GM12878 (cell line): Measurements from ENCODE around the gene PLEKHG2. TPM values are rescaled to one million over a fixed set of nuclear protein-coding genes. Genes with fewer than 3 reads are reported as not detected.

ENCODE experiments used
- ATAC-seq: fragments of 200-7000 bp; cut with Tn5 transposase; 3 replicates; pipeline ENCODE4 v1.9.1; 2020; ENCODE audit warnings: mild to moderate bottlenecking, moderate library complexity
- BruUV-seq: library from RNA; stranded (reverse); fragments of 400-500 nt; replicated peaks from 2 replicates; lab custom pipeline; 2021; lab: Mats Ljungman, UMichigan
- CTCF ChIA-PET: fragments of 300-600 bp; sonication (Branson Sonifier 250); formaldehyde crosslinking; extraction: SDS; loops from one replicate; lab custom pipeline; 2021; ENCODE audit warnings: inconsistent platforms; lab: Yijun Ruan, JAX
- POLR2A ChIA-PET: fragments of 350-600 bp; formaldehyde crosslinking; extraction: SDS; loops from one replicate; lab custom pipeline; 2021; ENCODE audit warnings: inconsistent platforms; lab: Charles Lee
- RAD21 ChIA-PET: fragments of 300-600 bp; sonication (Branson Sonifier 250); formaldehyde crosslinking; loops from one replicate; lab custom pipeline; 2023; ENCODE audit warnings: antibody characterized with exemption; ENCODE audit not compliant: unreplicated experiment; lab: Charles Lee
- SMC1A ChIA-PET: fragments of 300-600 bp; sonication (Branson Sonifier 250); formaldehyde crosslinking; loops from one replicate; lab custom pipeline; 2023; ENCODE audit not compliant: unreplicated experiment, uncharacterized antibody; lab: Charles Lee
- DNase-seq: peaks from one replicate; pipeline ENCODE4 v3.0.0-alpha.2; 2011; ENCODE audit warnings: low read depth, low spot score
- FAIRE-seq: peaks from 3 replicates; lab custom pipeline; 2011; peaks lifted over from hg19 to GRCh38; lab: Jason Lieb, UNC
- H2AFZ ChIP-seq: 2 replicates; pipeline ENCODE4 v1.6.0; 2011; ENCODE audit warnings: low read depth, low read length, control low read depth; ENCODE audit not compliant: control insufficient read depth
- H3K27ac ChIP-seq: 2 replicates; pipeline ENCODE4 v1.5.1; 2011; ENCODE audit warnings: control low read depth; ENCODE audit not compliant: control insufficient read depth, insufficient read depth
- H3K27me3 ChIP-seq, 2 experiments: replicated peaks in 1 of 2; 2 replicates each; pipeline versions ENCODE4 v1.6.0 to v1.6.1; 2011; ENCODE audit warnings: low read length in 1 of 2; ENCODE audit not compliant: control insufficient read depth in 2 of 2, insufficient read depth in 2 of 2
- H3K36me3 ChIP-seq, 2 experiments: 2 replicates each; pipeline ENCODE4 v1.5.1; 2011; ENCODE audit warnings: low read length in 1 of 2; ENCODE audit not compliant: control insufficient read depth in 2 of 2, insufficient read depth in 2 of 2
- H3K4me1 ChIP-seq: 2 replicates; pipeline ENCODE4 v1.6.1; 2011; ENCODE audit warnings: mild to moderate bottlenecking, low read length, moderate library complexity, mixed read lengths; ENCODE audit not compliant: control insufficient read depth, insufficient read depth
- H3K4me2 ChIP-seq: 2 replicates; pipeline ENCODE4 v1.6.0; 2011; ENCODE audit warnings: control low read depth; ENCODE audit not compliant: control insufficient read depth, insufficient read depth
- H3K4me3 ChIP-seq: fragments of 200-600 bp; sonication (generic); 2 replicates; pipeline ENCODE4 v1.5.1; 2016
- H3K79me2 ChIP-seq: 2 replicates; pipeline ENCODE4 v1.6.0; 2011; ENCODE audit warnings: low read length; ENCODE audit not compliant: control insufficient read depth, insufficient read depth
- H3K9ac ChIP-seq: 2 replicates; pipeline ENCODE4 v1.8.0; 2011; ENCODE audit warnings: low read length, control low read depth, mixed read lengths; ENCODE audit not compliant: control insufficient read depth, insufficient read depth
- H3K9me3 ChIP-seq: replicated peaks from 3 replicates; pipeline ENCODE4 v1.5.1; 2011; ENCODE audit warnings: mild to moderate bottlenecking, low read length; ENCODE audit not compliant: control insufficient read depth, insufficient read depth
- H4K20me1 ChIP-seq: 2 replicates; pipeline ENCODE4 v1.6.0; 2011; ENCODE audit not compliant: control insufficient read depth, insufficient read depth
- ASH2L ChIP-seq: fragments of 300-600, 200-600 bp; sonication (generic); IDR thresholded peaks from 2 replicates; pipeline ENCODE4 v1.6.1; 2017; ENCODE audit warnings: low read depth, mild to moderate bottlenecking, borderline replicate concordance
- ATF3 ChIP-seq: IDR thresholded peaks from 2 replicates; pipeline ENCODE4 v1.6.1; 2011; ENCODE audit warnings: low read depth, mild to moderate bottlenecking, low read length, moderate library complexity, borderline replicate concordance; ENCODE audit errors: extremely low read depth
- BCLAF1 ChIP-seq: fragments of 450-650 bp; IDR thresholded peaks from 2 replicates; pipeline ENCODE4 v1.6.1; 2017; ENCODE audit warnings: antibody characterized with exemption, mild to moderate bottlenecking, moderate library complexity
- ETV6 ChIP-seq, 2 experiments: fragments of 450-650 bp in 1 of 2; IDR thresholded peaks in 1 of 2; conservative IDR thresholded peaks in 1 of 2; 2 replicates each; pipeline ENCODE4 v1.6.1; 2014; ENCODE audit warnings: antibody characterized with exemption in 1 of 2, borderline replicate concordance in 1 of 2, low read depth in 1 of 2, mild to moderate bottlenecking in 1 of 2, moderate library complexity in 1 of 2
- HCFC1 ChIP-seq: fragments of 150-350 bp; IDR thresholded peaks from 2 replicates; pipeline ENCODE4 v1.6.1; 2014; ENCODE audit warnings: low read length
- KDM1A ChIP-seq: fragments of 200-600 bp; sonication (generic); IDR thresholded peaks from 2 replicates; pipeline ENCODE4 v1.6.1; 2016; ENCODE audit warnings: borderline replicate concordance
- LARP7 ChIP-seq: fragments of 450-650 bp; IDR thresholded peaks from 2 replicates; pipeline ENCODE4 v1.6.1; 2017; ENCODE audit warnings: mild to moderate bottlenecking
- MXI1 ChIP-seq: fragments of 150-350 bp; IDR thresholded peaks from 2 replicates; pipeline ENCODE4 v1.6.1; 2011; ENCODE audit warnings: low read depth, mild to moderate bottlenecking, inconsistent platforms, low read length, improper control_type of control experiment
- REST ChIP-seq: IDR thresholded peaks from 2 replicates; pipeline ENCODE4 v1.6.1; 2012; ENCODE audit warnings: mild to moderate bottlenecking, low read depth, low read length
- ZBED1 ChIP-seq: IDR thresholded peaks from 2 replicates; pipeline ENCODE4 v1.6.1; 2016; ENCODE audit warnings: borderline replicate concordance
- ZBTB4 ChIP-seq: fragments of 450-650 bp; formaldehyde crosslinking; IDR thresholded peaks from 2 replicates; pipeline ENCODE4 v1.4.0; 2022; ENCODE audit warnings: mild to moderate bottlenecking, moderate library complexity
- ZNF24 ChIP-seq: fragments of 450-650 bp; IDR thresholded peaks from 2 replicates; pipeline ENCODE4 v1.6.1; 2017; ENCODE audit warnings: antibody characterized with exemption, mild to moderate bottlenecking
- WGBS: methylation state at CpG from one replicate; pipeline ENCODE4 v1.1.6; 2016; ENCODE audit warnings: low lambda C conversion rate; ENCODE audit not compliant: insufficient replicate concordance, insufficient coverage; ENCODE audit errors: missing lambda C conversion rate; 5-methylcytosine and 5-hydroxymethylcytosine counted together
- in situ Hi-C: fragments of 300-500 bp; cut with MboI; formaldehyde crosslinking; loops from 9 replicates; pipeline ENCODE4 v1.14.3; 2018; ENCODE audit warnings: mixed read lengths
- intact Hi-C: fragments of 100-400 bp; cut with micrococcal nuclease; formaldehyde crosslinking; loops from one replicate; pipeline ENCODE4 v1.14.2; 2022; ENCODE audit not compliant: unreplicated experiment
- polyA plus RNA-seq, 11 experiments: library from polyadenylated mRNA; depleted of rRNA in 4 of 11; unstranded in 6 of 11; stranded (reverse) in 5 of 11; fragments of >200 nt; fragmentation: Nextera tagmentation in 4 of 11; fragmentation: Illumina TruSeq in 1 of 11; extraction: Ambion mirVana in 4 of 11; extraction: Trizol in 1 of 11; gene quantifications; 1 replicate in 1 of 11; 2 replicates in 10 of 11; pipeline versions ENCODE4 v1.2.1 to v1.2.3, GENCODE V29; 2011 to 2016; ENCODE audit warnings: inconsistent platforms in 2 of 11, missing spikeins in 2 of 11, low read depth in 1 of 11
- total RNA-seq, 4 experiments: library from RNA; depleted of rRNA in 3 of 4; stranded (reverse); fragments of >200 nt in 3 of 4; fragmentation: Illumina TruSeq in 1 of 4; extraction: Trizol in 1 of 4; gene quantifications; 2 replicates each; pipeline versions ENCODE4 v1.2.1 to v1.2.3, GENCODE V29; 2013 to 2021

Gene PLEKHG2
- total and polyA plus RNA-seq, 10 of the 15 experiments (the other 5 are each of a cell fraction or from before 2014, with no cell fraction given): 3.0 to 62.5 (median 17.2) TPM

GRCh38 chr19:39379865-39380396 lies 32.5 kb upstream of the PLEKHG2 start:
- ChIA-PET POLR2A (interaction anchor here (0.6 kb wide), 1 partner anchor 601 kb away, joined by 4 read pairs; no protein-coding TSS in a partner anchor), SMC1A (no interaction called here), CTCF (no interaction called here), RAD21 (no interaction called here)
- Histone ChIP-seq H3K4me3 (no peak overlapping the region), H3K79me2 (no peaks in the 10 kb centered on the region), H3K9ac (no peak overlapping the region), H3K27ac (no peak overlapping the region), H3K4me1 (no peaks in the 10 kb centered on the region), H3K36me3 (peaks cover 12 to 23% of the 10 kb centered on the region in 2 experiments; a peak in 3 of 4 replicates), H3K9me3 (no peaks in the 10 kb centered on the region), H3K27me3 (no peaks in the 10 kb centered on the region), H3K4me2 (no peak overlapping the region), H2AFZ (no peak overlapping the region), H4K20me1 (no peaks in the 10 kb centered on the region)
- FAIRE-seq (no peak), DNase-seq (no peak), ATAC-seq (no peak)
- whole genome bisulfite sequencing: 87% methylated on average over 14 of the region's 14 CpGs
- no TSS peak for BruUV-seq
- in situ Hi-C loops: no loop called here
- intact Hi-C loops: no loop called here
- no peak for TF ChIP-seq ASH2L
- TF ChIP-seq BCLAF1: no peak
- TF ChIP-seq ZBED1: no peak
- TF ChIP-seq ZNF24: no peak
- TF ChIP-seq ZBTB4 (CRISPR knock-in tag): no peak
- TF ChIP-seq LARP7: no peak
- no peak for TF ChIP-seq ATF3
- TF ChIP-seq REST: no peak
- no peak for TF ChIP-seq ETV6 (conservative IDR thresholded peaks at IDR 0.05 in 1 of 2, IDR thresholded peaks at IDR 0.05 in 1 of 2; ENCODE audit: borderline replicate concordance in 1 of 2, low read depth in 1 of 2)
- no peak for TF ChIP-seq HCFC1
- no peak for TF ChIP-seq KDM1A
- no peak for TF ChIP-seq MXI1
